Karpas-422 (cell line): ENCODE measurements around the gene CXADR. TPM values are rescaled to one million over a fixed set of nuclear protein-coding genes. Genes with fewer than 3 reads are reported as not detected.

Experiments used
- DNase-seq: peaks from one replicate; pipeline ENCODE4 v3.0.0-alpha.2; 2015
- H2AFZ ChIP-seq: fragments of 200-600 bp; sonication (generic); 2 replicates; pipeline ENCODE4 v1.6.1; 2014; ENCODE audit warnings: antibody characterized with exemption, low read length, mixed read lengths
- H3K27ac ChIP-seq: fragments of 200-600 bp; sonication (generic); 2 replicates; pipeline ENCODE4 v1.5.1; 2014; ENCODE audit warnings: mild to moderate bottlenecking, low read length, moderate library complexity
- H3K27me3 ChIP-seq: fragments of 200-600 bp; sonication (generic); 2 replicates; pipeline ENCODE4 v1.6.1; 2014; ENCODE audit warnings: low read length, mixed read lengths
- H3K36me3 ChIP-seq: fragments of 200-600 bp; sonication (generic); 2 replicates; pipeline ENCODE4 v1.6.1; 2014; ENCODE audit warnings: low read length, mixed read lengths; ENCODE audit not compliant: insufficient read depth
- H3K4me1 ChIP-seq: fragments of 200-600 bp; sonication (generic); 2 replicates; pipeline ENCODE4 v1.6.1; 2014; ENCODE audit warnings: mild to moderate bottlenecking, low read length, mixed read lengths
- H3K4me2 ChIP-seq: fragments of 200-600 bp; sonication (generic); 2 replicates; pipeline ENCODE4 v1.6.1; 2014; ENCODE audit warnings: low read length, low read depth, mild to moderate bottlenecking; ENCODE audit not compliant: poor library complexity, severe bottlenecking
- H3K4me3 ChIP-seq: fragments of 200-600 bp; sonication (generic); 2 replicates; pipeline ENCODE4 v1.5.1; 2014; ENCODE audit warnings: mild to moderate bottlenecking, antibody characterized with exemption, low read length, mixed read lengths
- H3K79me2 ChIP-seq: fragments of 200-600 bp; sonication (generic); 2 replicates; pipeline ENCODE4 v1.6.1; 2014; ENCODE audit warnings: mild to moderate bottlenecking, low read length, mixed read lengths
- H3K9ac ChIP-seq: fragments of 200-600 bp; sonication (generic); 2 replicates; pipeline ENCODE4 v1.6.0; 2014; ENCODE audit warnings: low read length
- H3K9me2 ChIP-seq: fragments of 200-600 bp; sonication (generic), shearing (Covaris generic); replicated peaks from 2 replicates; pipeline ENCODE4 v1.6.0; 2014; ENCODE audit warnings: mild to moderate bottlenecking, low read length, moderate library complexity; ENCODE audit not compliant: insufficient read depth
- H3K9me3 ChIP-seq: fragments of 300-700, 200-600 bp; sonication (generic); 2 replicates; pipeline ENCODE4 v1.6.1; 2014; ENCODE audit warnings: low read length, mixed read lengths
- H4K20me1 ChIP-seq: fragments of 200-600 bp; sonication (generic); 2 replicates; pipeline ENCODE4 v1.6.1; 2014; ENCODE audit warnings: mild to moderate bottlenecking, antibody characterized with exemption, low read length, low read depth; ENCODE audit not compliant: insufficient read depth
- total RNA-seq: library from RNA; depleted of rRNA; stranded (reverse); fragments of >200 nt; shearing (Covaris generic); gene quantifications from 2 replicates; pipeline ENCODE4 v1.2.3, GENCODE V29; 2014; ENCODE audit warnings: low replicate concordance

Gene CXADR
- total RNA-seq, 1 experiment from 2014 or later: not detected

- Histone ChIP-seq H3K9ac (no peak overlapping the region), H3K9me3 (no peaks in the 10 kb centered on the region), H3K9me2 (no peaks in the 10 kb centered on the region), H2AFZ (no peak overlapping the region), H4K20me1 (no peaks in the 10 kb centered on the region), H3K79me2 (no peaks in the 10 kb centered on the region), H3K4me3 (no peak overlapping the region), H3K27me3 (no peaks in the 10 kb centered on the region), H3K27ac (no peak overlapping the region), H3K4me1 (no peaks in the 10 kb centered on the region), H3K4me2 (no peak overlapping the region), H3K36me3 (no peaks in the 10 kb centered on the region)
- no peak for DNase-seq
Observed at GRCh38 chr21:17578876-17579275, 66.0 kb downstream of the CXADR start.

GRCh38 chr21:17580319-17580718, 67.5 kb downstream of the CXADR start:
- no peaks in the 10 kb centered on the region for H3K9me2 ChIP-seq

GRCh38 chr21:17583898-17584297, 71.1 kb downstream of the CXADR start:
- Histone ChIP-seq H3K27me3 (no peaks in the 10 kb centered on the region), H3K9ac (no peak overlapping the region), H2AFZ (no peak overlapping the region)

More at GRCh38 chr21:17580319-17580718, 67.5 kb downstream of the CXADR start:
- Histone ChIP-seq H3K4me2 (no peak overlapping the region), H2AFZ (no peak overlapping the region), H3K27me3 (no peaks in the 10 kb centered on the region), H3K4me3 (no peak overlapping the region), H4K20me1 (no peaks in the 10 kb centered on the region), H3K27ac (no peak overlapping the region), H3K36me3 (no peaks in the 10 kb centered on the region), H3K9ac (no peak overlapping the region), H3K79me2 (no peaks in the 10 kb centered on the region), H3K4me1 (no peaks in the 10 kb centered on the region), H3K9me3 (no peaks in the 10 kb centered on the region)
- DNase-seq: no peak

GRCh38 chr21:17585875-17586450, 73.1 kb downstream of the CXADR start:
- no peak overlapping the region for H3K4me2 ChIP-seq
- H3K36me3 ChIP-seq: no peaks in the 10 kb centered on the region; the same call in 1 of the 2 replicates
- peak; percentile 82 for DNase-seq
- H3K9ac ChIP-seq: no peak overlapping the region
- H3K4me1 ChIP-seq: no peaks in the 10 kb centered on the region
- H3K27ac ChIP-seq: no peak overlapping the region
- no peaks in the 10 kb centered on the region for H3K9me2 ChIP-seq
- no peak overlapping the region for H2AFZ ChIP-seq
- no peak overlapping the region for H3K4me3 ChIP-seq
- H4K20me1 ChIP-seq: 0 out of 2 replicates have a peak, but pooled peaks cover 4% of the 10 kb centered on the region
- no peaks in the 10 kb centered on the region for H3K27me3 ChIP-seq
- no peaks in the 10 kb centered on the region for H3K9me3 ChIP-seq
- no peaks in the 10 kb centered on the region for H3K79me2 ChIP-seq

More at GRCh38 chr21:17583898-17584297, 71.1 kb downstream of the CXADR start:
- Histone ChIP-seq H3K4me3 (no peak overlapping the region), H3K27ac (no peak overlapping the region), H3K4me1 (no peaks in the 10 kb centered on the region), H3K79me2 (no peaks in the 10 kb centered on the region), H4K20me1 (no peaks in the 10 kb centered on the region), H3K36me3 (no peaks in the 10 kb centered on the region), H3K4me2 (no peak overlapping the region), H3K9me2 (no peaks in the 10 kb centered on the region), H3K9me3 (no peaks in the 10 kb centered on the region)
- DNase-seq: no peak

GRCh38 chr21:17590430-17590829, 77.6 kb downstream of the CXADR start:
- Histone ChIP-seq H3K9me3 (no peaks in the 10 kb centered on the region), H3K27me3 (no peaks in the 10 kb centered on the region), H3K4me1 (no peaks in the 10 kb centered on the region), H3K4me2 (no peak overlapping the region), H3K27ac (no peak overlapping the region), H4K20me1 (0 out of 2 replicates have a peak, but pooled peaks cover 4% of the 10 kb centered on the region), H3K9me2 (no peaks in the 10 kb centered on the region), H3K9ac (no peak overlapping the region), H2AFZ (no peak overlapping the region), H3K4me3 (no peak overlapping the region), H3K79me2 (no peaks in the 10 kb centered on the region), H3K36me3 (peaks cover 33% of the 10 kb centered on the region)
- no peak for DNase-seq

- H3K27me3 ChIP-seq: no peaks in the 10 kb centered on the region
Observed at GRCh38 chr21:17597680-17598079, 84.8 kb downstream of the CXADR start.

GRCh38 chr21:17598437-17598836, 85.6 kb downstream of the CXADR start:
- no peak overlapping the region for H2AFZ ChIP-seq
- no peak overlapping the region for H3K4me2 ChIP-seq
- H3K4me1 ChIP-seq: no peaks in the 10 kb centered on the region
- DNase-seq: no peak
- H3K79me2 ChIP-seq: peaks cover 31% of the 10 kb centered on the region
- peaks cover 83% of the 10 kb centered on the region for H3K36me3 ChIP-seq
- no peaks in the 10 kb centered on the region for H3K9me2 ChIP-seq
- no peak overlapping the region for H3K27ac ChIP-seq
- H3K9ac ChIP-seq: no peak overlapping the region
- no peak overlapping the region for H3K4me3 ChIP-seq
- no peaks in the 10 kb centered on the region for H4K20me1 ChIP-seq
- H3K9me3 ChIP-seq: no peaks in the 10 kb centered on the region
- H3K27me3 ChIP-seq: no peaks in the 10 kb centered on the region

More at GRCh38 chr21:17597680-17598079, 84.8 kb downstream of the CXADR start:
- no peaks in the 10 kb centered on the region for H4K20me1 ChIP-seq
- no peak overlapping the region for H3K4me2 ChIP-seq
- no peaks in the 10 kb centered on the region for H3K4me1 ChIP-seq
- H3K36me3 ChIP-seq: peaks cover 82% of the 10 kb centered on the region
- peaks cover 24% of the 10 kb centered on the region for H3K79me2 ChIP-seq
- DNase-seq: no peak
- H2AFZ ChIP-seq: no peak overlapping the region
- H3K9me2 ChIP-seq: no peaks in the 10 kb centered on the region
- no peaks in the 10 kb centered on the region for H3K9me3 ChIP-seq
- no peak overlapping the region for H3K9ac ChIP-seq
- H3K27ac ChIP-seq: no peak overlapping the region
- no peak overlapping the region for H3K4me3 ChIP-seq

GRCh38 chr21:17602874-17603273, 90.0 kb downstream of the CXADR start:
- Histone ChIP-seq H3K36me3 (peaks cover 72% of the 10 kb centered on the region; the same call in 1 of the 2 replicates), H3K9ac (no peak overlapping the region), H3K9me2 (no peaks in the 10 kb centered on the region), H3K4me3 (no peak overlapping the region), H3K27ac (no peak overlapping the region), H3K4me1 (no peaks in the 10 kb centered on the region), H3K9me3 (no peaks in the 10 kb centered on the region), H4K20me1 (no peaks in the 10 kb centered on the region), H2AFZ (no peak overlapping the region), H3K4me2 (no peak overlapping the region), H3K27me3 (no peaks in the 10 kb centered on the region), H3K79me2 (peaks cover 70% of the 10 kb centered on the region)
- DNase-seq: no peak
